Stimulated activated CD8-positive, alpha-beta memory T cell treated with anti-CD3 and anti-CD28 coated beads, Interleukin-12 subunit alpha, Interleukin-12 subunit beta, amount 100 ng/mL, for 4 hours (primary cell): ENCODE data around the gene PLA2G6.
A peak's percentile ranks its signal among the peaks of the same experiment; 100 is the strongest.

Experiments used
- DNase-seq: peaks from one replicate; pipeline ENCODE4 v3.0.0-alpha.2; 2020; ENCODE audit warnings: low read depth

PLA2G6 gene, protein sequence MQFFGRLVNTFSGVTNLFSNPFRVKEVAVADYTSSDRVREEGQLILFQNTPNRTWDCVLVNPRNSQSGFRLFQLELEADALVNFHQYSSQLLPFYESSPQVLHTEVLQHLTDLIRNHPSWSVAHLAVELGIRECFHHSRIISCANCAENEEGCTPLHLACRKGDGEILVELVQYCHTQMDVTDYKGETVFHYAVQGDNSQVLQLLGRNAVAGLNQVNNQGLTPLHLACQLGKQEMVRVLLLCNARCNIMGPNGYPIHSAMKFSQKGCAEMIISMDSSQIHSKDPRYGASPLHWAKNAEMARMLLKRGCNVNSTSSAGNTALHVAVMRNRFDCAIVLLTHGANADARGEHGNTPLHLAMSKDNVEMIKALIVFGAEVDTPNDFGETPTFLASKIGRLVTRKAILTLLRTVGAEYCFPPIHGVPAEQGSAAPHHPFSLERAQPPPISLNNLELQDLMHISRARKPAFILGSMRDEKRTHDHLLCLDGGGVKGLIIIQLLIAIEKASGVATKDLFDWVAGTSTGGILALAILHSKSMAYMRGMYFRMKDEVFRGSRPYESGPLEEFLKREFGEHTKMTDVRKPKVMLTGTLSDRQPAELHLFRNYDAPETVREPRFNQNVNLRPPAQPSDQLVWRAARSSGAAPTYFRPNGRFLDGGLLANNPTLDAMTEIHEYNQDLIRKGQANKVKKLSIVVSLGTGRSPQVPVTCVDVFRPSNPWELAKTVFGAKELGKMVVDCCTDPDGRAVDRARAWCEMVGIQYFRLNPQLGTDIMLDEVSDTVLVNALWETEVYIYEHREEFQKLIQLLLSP

DNA sequence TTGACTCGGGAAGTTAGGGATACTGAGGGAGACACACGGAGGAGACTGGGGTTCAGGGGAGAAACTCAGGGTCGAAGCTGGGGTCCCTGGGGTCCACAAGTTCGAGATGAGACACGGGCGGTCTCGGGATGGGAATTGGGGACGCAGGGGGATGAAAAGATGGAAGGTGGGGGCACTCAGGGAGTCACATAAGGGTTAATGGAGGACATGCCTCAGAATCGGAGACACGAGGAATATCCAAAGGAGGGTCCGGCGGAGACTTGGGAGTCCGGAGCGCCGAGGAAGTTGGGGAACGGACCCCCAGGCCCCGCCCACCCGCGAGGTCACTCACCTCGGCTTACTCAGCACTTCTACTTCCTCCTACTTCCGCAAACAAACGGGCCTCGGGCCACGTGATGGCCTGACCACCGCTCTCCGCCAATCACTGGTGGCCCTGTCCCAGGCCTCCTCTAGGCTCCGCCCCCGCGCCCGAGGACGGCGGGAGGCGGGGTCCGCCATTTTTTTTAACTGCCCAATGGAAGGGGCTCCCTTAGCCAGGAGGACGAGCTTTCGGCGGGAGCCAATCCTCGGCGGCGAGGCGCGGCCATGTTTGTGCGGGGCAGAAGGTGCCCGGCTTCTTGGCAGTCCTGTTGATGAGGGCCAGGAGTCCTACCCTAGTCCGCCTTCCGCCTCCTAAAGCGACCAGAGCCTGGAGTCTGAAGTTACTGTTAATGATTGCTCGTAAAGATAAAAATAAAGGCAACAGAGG lies at the start of gene PLA2G6:
Gene PLA2G6 (minus strand): TSS at position 378 of the 748 bp plus-strand sequence. CDS start 12,404 bp downstream, outside the sequence.
- peak; percentile 96 for DNase-seq

DNA sequence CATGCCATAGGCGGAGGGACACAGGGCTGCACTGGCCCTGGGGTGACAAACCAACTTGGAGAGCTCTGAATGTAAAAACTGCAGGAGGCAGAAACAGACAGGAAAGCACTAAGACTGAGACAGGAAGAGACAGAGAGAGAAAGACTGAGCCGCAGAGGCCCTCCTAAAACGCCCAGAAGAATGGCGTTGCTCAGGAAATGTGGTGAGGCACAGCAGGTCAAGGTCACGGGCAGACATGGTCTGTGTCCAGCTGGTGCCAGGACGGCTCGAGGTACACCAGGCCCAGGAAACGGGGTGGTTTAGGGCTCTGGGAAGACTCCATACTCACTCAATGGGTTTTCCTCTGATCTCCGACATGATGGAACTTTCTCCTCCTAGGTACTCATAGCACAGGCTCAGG lies 49.3 kb upstream of the PLA2G6 start:
- DNase-seq = no peak

DNA sequence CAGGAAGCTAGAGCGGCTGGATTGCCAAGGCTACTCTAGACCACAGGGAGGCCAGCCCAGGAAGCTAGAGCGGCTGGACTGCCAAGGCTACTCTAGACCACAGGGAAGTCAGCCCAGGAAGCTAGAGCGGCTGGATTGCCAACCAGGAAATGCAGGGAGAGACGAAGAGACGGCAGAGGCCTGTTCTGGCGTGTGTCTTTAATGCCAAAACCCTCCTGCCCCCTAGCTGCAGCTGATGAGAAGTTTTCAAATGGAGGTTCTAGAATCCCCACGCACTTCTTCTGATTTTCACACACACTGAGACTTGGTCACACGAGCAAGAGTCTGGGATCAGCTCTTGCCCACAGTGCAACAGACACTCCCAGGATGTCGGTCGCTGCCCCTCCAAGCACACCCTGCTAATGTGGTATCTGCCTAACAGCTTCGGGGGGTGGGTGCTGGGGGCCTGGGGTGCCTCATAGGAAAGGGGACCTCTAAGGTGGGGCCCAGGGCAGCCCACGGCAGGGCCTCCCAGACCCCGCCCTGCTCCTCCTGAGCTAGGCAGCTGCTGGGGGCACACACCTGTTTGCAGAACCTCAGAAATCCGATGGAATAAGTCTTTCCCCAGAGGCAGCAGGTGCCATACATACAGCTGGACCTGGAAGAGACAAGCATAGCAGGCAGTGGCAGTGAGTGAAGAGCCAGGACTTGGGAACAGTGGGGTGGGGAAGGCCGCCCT lies 48.6 kb upstream of the PLA2G6 start:
- peak; percentile 15 for DNase-seq

DNA sequence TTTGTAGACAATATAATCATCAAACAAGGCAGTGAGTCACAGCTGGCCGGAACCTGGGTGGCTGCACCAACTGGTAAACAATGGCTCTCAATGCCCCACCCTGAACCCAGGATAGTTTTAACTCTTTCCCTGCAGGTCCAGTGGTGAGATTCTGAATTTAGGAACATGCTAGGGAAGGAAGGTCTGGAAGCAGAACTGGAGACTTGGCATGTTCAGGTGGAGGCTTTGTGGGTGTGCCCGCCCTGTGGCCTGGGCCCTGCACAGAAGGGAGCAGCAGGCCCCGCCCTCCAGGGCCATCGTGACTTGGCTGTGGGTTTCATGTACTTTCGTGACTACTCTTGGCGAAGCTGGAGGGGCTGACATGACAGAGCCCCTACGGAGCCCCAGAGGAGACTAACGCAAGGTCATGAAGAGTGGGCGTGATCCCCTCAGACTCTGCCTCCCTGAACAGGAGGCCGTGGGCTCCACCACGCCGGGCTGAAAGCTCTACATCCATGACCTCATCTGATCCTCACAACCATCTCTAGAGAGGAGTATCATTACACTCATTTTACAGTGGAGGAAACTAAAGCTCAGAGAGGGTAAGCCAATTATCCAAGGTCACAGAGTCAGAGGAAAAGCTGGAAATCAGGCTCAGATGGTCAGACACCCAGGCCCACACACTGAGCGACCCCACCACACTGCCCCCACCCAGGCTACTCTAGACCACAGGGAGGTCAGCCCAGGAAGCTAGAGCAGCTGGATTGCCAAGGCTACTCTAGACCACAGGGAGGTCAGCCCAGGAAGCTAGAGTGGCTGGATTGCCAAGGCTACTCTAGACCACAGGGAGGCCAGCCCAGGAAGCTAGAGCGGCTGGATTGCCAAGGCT lies 47.5 kb upstream of the PLA2G6 start:
- no peak for DNase-seq

DNA sequence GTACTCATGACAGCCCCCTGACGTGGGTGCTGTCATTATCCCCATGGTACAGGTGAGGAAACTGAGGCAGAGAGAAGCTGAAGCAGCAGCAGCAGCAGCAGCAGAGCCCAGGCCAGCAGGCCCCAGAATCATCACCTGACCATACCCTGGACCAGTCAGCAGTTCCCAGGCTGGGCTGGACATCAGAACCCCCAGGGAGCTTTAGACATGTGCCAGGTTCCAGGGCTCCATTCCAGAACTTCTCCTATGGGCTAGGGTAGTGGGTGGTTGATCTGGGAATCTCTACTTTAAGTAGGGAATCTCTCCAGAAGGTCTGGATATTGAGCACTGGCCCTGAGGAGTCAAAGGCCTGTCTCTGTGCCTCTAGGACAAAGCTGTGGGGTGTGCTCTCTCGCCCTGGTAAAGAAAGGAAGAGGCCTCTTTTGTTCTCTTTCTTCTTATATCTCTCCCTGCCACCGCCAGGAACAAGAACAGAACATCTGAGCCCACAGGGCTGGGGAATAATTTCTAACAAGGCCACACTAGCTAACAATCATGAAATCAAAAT lies 46.8 kb upstream of the PLA2G6 start:
- DNase-seq = no peak

DNA sequence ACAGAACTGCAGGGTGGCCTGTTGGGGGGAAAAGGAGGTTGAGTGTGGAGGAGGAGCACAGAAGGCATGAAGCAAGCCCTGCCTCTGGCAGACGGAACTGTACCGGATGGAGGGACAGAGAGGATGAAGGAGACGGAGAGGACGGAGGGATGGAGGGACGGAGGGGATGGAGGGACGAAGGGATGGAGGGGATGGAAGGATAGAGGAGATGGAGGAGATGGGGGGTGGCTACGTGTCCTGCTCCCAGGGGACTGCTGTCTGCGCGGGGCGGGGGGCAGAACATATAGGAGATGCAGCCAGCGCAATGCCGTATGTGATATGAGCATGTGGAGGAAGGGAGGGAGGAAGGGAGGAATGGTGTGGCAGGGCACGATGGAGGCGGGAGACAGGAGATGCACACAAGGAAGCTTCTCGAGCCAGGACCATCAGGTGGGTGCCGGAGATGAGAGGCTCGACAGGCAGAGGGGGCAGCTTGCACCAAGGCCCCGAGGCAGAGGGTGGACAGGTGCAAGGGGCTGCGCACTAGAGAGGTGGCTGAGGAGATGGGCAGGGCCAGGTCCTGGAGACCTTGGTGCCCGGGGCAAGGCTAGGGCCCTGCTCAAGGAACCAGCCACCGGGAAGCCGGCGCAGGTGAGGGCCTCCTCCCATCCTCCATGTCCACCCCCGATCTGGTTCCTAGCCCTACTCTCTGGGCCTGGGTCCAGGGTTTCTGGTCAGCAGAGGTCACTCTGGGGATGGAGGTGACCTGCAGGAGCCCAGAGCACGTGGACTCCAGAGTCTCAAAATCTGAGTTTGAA lies 45.4 kb upstream of the PLA2G6 start:
- no peak for DNase-seq

DNA sequence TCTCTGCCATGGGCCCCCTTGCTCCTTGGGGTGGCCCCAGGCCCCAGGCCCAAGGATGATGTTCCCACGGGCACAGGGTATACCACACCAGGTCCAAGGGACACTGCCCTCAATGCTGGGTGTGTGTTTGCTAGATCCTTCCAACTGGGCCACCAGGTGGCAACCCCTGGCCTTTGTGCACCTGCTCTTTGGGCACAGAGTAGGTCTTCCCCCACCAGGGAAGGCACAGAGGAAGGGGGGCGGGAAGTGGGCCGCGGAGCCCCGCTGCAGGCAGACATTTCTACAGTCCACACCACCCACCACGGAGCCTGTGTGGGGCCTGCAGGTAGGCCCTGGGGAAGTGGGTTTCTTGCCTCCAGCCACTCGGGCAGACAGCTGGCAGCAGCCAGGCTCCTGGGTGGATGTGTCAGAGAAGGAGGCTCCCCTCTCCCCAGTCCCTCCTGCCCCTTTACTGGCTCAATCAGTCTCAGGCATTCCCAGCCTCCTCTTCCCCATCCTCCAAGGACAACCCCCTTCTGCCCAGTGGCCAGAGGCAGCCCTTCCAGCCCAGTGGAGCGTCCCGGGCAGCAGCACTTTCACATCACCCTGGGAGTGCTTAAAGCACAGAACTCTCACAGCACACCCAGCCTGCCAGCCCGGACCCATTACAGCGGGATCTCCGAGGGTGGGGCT lies 41.8 kb upstream of the PLA2G6 start:
- DNase-seq = no peak

DNA sequence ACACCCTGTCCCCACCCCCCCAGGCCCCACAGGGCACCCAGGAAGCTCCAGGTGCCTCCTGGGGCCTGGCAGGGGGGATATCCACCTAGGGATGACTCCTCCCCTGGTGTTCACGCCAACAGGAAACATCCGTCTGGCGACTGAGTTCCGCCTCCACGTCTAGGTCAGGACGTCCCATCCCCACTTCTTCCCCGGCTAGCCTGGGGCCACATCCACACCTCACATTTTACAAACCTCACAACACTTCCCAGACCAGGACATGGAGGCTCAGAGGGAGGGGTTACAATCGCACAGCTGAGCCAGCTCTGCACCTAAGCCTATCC lies 41.1 kb upstream of the PLA2G6 start:
- DNase-seq = no peak

DNA sequence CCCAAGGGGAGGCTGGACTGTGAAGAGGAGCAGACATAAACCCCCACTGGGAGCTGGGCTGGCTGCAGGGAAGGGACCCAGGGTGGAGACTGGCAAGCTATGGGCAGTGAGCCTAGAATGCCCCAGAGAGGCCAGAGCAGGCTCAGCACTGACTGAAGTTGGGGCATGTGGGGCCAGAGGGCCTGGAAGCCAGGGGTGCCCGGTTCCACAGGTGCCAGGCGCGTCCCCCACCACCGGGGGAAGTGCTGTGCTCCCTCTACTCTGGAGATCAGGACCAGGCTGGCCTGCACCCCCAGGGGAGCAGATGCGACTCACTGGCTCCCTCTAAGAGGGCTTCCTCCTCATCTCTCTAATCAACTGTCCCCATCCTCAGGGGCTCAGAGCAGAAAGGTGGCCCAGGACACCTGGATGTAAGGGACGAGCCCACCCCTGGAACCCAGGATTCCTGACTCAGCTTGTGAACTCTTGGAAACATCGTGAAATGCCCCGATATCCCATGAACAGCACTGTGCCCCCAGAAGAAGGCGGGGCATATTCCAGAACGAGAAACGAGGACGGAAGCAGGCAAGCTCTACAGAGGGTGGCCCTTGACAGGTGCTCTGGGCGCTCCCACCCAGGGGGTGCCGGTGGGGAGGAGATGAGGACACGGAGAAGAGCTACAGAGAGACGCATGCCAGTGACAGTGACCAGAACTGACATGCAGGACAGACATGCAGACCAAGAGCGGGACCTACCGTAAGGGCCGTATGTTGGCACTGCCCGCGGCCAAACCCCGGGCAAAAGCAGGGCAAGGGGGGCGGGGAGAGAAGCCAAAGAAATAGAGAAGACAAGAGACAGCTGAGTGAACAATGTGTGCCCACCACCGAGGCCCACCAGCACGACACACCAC lies 40.5 kb upstream of the PLA2G6 start:
- DNase-seq = no peak

DNA sequence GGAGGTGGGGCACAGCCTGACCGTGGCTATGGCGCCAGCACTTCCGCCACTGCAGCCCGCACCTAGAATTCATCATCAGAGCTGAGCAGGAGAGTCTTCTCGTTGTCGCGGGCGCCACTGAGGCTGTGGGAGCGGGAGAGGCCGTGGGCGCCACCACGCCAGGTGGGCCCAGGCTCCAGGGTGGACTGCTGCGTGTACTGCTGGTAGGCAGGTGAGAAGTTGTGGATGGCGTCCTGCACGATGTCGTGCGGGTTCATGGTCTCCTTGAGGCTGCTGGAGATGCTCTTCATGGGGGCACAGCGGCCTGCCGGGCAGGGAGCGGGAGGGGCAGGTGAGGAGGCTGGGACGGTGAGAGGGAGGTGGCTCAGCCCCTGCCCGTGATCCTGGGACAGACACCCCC lies 39.8 kb upstream of the PLA2G6 start:
- no peak for DNase-seq

DNA sequence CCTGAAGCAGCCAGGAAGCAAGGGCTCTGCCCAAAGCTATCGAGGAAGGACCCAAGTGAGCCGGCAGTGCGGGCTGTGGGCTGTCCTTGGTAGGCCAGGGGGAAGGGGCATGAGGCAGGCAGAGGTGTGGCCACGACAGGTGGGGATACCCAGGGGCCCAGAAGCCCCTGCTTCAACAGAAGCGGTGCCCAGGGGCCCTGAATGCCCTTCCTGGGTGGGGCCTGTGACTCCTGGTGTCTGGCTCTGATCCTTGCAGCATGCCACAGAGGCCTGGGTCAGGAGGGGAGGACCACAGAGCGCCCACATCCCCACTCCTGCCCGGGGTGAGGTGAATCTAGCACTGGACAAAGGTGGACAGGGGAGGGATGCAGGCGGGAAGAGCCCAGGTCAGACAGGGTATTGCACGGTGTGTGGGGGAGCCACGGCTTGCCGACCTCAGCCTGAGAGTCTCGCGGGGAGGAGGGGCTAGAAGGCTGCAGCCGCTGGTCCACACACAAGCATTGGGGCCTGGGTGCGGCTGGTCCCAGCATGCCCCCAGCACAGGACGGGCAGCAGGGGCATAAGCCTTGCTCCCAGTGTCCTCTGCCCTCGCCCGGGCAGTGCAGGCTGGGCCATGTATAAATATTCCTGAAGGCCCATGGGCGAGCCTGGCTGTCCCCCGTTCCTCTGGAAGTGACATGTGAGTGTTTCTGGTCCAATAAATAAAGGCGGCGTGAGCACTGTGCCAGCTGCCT lies 39.2 kb upstream of the PLA2G6 start:
- DNase-seq = no peak

DNA sequence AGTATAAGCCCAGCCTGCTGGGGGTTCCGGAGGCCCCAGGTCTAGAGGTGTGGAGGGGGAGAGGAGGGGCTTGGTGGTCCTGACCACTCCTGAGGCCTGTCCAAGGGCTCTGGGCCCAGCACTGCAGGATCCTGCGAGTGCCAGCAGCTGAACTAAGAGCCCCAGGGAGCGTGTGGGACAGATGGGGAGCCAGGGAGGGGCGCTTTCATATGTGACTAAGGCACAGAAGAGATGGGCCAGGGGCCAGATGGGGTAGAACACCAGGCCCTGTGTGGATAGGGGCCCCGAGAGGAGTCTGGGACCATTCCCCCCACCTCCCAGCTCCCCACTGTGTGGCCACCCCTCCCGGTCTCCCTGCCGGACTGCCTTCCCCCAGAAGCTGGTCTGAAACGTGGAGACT lies 38.5 kb upstream of the PLA2G6 start:
- DNase-seq = no peak

DNA sequence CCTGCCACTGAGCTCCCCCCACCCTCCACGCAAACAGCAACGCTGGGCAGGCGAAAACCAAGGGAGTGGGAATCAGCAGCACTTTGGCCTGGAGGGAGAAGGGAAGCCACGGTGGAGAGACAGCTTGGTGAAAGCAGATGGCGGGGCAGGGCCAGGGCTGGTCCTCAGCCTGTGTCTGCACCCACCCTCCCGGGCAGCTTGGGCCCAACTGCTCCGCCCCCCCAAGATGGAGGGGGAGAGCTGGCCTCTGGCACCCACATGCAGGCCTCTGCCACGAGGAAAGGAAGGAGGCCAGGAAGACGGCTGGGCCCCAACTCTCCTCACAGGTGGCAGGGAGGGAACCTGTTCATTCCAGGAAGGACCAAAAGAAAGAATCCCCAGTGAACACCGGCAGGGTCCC lies 38.0 kb upstream of the PLA2G6 start:
- DNase-seq = no peak

DNA sequence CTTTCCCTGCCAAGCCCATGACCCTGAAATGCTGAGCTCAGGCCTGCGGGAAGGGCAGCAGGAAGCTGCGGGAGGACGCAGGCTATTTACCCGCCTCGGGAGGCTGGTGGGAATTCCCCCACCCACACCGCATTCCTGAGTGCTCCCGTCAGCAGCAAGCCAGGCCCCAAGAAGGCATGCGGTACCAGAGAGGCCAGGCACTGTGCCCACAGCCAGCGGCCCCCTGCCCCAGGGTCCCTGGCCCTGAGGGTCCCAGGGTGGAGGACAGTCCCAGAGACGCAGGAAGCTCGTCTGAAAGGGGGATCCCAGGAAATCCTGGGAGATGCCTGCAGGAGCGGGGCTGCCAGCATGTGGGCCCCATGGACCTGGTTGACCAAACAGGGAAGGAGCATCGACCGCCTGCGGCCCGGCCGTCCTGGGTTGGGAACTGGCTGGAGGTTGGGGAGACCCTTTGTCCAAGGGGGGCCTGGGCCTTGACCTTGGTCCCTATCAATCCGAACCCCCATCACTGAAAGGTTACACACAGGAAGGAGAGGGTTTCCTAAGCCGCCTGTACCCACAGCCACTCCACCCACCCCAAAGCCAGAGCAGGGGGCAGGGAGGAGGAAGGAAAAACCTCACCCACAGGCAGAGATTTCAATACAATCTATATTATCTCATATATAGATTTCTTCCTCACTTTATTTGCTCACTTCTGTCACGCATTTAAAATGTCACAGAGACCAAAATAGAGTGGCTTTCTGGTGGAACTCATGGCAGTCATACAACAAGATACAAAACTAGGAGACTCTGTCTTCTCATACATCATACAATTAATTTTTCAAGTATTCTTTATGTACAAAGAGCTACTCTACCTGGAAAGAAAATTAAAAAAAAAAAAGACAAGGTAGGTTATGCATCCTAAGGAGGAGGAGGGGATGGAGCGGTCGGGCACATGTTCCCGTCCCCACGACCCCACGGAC lies 37.3 kb upstream of the PLA2G6 start:
- peak; percentile 24 for DNase-seq

DNA sequence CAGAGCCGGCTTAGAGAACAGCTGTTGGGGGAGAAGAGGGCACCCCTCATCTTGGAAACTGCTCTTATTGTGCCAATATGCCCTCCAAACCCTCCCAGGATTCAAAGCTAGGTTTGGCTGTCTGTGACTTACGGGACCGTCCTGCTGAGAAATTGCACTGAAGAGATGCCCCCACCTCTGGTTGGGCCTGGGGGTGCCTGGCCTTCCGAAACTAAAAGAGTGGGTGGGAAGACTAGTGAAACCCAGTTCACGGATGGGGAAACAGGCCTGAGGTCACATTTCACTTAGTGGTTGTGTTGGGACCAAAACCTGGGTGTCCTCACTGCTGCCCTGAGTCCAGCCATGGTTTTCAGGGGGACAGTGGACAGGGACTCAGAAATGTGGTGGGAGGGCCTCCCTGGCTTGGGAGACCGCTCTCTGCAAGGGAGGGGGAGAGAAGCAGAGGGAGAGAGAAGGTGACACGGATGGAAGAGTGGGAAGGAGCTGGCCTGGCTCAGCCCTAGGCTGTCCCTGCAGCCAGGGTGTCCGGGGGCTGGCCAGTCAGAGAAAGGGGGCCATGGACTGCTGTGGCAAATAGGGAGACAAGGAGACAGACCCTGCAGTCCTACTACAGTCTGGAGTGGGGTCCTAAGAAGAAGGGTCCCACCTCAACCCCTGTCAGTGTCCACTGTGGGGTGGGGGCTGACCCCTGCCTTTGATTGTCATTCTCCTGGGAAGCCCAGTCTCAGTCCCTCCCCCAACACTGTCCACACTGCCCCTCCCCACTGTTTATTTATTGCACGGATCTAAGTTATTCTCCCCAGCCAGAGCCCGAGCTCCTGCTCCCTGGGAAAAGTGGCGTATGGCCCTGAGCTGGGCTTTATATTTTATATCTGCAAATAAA lies 33.8 kb upstream of the PLA2G6 start:
- no peak for DNase-seq
